ENCODE measurements around the gene ADCY3.

The ADCY3 gene

DNA sequence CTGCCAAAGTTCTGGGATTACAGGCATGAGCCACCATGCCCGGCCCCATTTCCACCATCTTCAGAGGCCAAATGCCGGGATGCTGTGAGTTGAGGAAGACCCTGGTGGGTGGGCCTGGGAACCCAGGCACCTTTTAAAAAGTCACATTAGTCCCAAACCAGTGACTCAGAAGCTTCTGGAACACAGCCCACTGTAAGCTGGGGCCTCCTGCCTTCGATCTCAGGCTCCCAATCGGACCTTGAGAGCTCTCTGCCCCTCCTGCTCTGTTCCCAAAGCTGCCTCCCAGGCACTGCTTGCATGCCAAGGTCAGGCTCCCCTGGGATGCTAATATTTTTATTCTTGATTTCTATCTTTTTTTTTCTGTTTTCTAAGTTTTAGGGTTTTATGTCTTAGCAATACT, 4.2 kb downstream of the ADCY3 start:
- FAIRE-seq (no peak), DNase-seq (ENCODE audit: insufficient read length, low spot score) (no peak)
- TF ChIP-seq, protein P1, sequence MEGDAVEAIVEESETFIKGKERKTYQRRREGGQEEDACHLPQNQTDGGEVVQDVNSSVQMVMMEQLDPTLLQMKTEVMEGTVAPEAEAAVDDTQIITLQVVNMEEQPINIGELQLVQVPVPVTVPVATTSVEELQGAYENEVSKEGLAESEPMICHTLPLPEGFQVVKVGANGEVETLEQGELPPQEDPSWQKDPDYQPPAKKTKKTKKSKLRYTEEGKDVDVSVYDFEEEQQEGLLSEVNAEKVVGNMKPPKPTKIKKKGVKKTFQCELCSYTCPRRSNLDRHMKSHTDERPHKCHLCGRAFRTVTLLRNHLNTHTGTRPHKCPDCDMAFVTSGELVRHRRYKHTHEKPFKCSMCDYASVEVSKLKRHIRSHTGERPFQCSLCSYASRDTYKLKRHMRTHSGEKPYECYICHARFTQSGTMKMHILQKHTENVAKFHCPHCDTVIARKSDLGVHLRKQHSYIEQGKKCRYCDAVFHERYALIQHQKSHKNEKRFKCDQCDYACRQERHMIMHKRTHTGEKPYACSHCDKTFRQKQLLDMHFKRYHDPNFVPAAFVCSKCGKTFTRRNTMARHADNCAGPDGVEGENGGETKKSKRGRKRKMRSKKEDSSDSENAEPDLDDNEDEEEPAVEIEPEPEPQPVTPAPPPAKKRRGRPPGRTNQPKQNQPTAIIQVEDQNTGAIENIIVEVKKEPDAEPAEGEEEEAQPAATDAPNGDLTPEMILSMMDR (IDR thresholded peaks at IDR 0.05; ENCODE audit: insufficient read depth, missing control alignments) = no peak

DNA sequence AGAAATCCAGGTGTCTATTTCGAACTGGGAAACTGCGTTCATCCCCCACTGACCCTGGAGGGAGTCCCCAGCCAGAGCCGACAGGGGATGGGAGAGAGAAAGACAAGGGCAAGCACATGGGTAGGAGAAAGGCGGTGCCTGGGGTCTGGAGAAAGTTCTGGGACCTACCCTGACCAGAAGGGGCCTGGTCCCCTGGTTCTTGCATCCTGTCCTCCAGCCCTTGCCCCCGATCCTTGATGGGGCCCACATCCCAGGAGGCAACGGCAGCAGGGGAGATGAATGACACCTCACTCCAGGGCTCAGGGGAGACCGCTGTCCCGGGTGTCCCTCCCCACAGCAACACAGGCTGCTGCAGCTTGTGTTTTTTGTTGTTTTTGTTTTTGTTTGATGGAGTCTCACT, 4.9 kb downstream of the ADCY3 start:
- DNase-seq (ENCODE audit: insufficient read length, low spot score) (no peak), FAIRE-seq (no peak)
- TF ChIP-seq, protein P1 (IDR thresholded peaks at IDR 0.05; ENCODE audit: insufficient read depth, missing control alignments) = no peak

DNA sequence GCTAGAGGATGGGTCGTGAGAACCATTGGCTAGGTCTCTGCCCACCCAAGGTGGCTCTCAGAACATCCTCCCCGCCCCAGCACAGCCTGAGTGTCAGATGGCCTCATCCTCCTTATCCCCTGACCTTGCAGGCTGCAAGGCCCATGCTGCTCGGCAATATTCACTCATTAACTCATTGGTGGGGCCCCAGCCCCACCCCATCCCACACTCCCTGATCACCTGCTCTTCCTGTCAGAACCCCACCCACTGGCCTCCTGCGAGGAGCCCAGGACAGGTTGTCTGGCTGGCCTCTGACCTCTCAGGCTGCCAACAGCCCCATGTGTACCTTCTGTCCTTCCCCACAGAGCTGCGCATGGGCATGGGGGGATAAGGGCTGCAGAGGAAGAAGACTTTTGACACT, 5.3 kb downstream of the ADCY3 start:
- DNase-seq (ENCODE audit: insufficient read length, low spot score) (no peak), FAIRE-seq (no peak)
- TF ChIP-seq, protein P1 (IDR thresholded peaks at IDR 0.05; ENCODE audit: insufficient read depth, missing control alignments) = no peak

DNA sequence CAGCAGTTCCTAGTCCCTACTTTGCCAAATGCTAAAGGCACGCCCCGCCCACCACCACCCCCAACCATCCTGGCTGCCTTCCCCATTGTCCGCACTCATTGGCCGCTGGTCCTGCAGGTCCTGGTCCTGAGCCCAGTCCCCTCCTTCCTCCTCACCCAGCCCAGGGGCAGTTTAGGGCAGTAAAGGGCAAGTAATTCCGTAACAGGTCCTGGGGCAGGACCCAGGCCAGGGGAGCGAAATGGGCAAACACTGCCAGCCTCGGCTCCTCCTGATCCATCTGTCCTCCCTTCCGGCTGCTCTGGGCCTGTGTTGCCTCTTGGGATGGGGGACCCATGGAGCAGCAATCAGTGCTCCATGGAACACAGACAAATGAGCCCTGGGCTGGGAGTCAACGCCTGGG, 6.1 kb downstream of the ADCY3 start:
- FAIRE-seq (no peak), DNase-seq (ENCODE audit: insufficient read length, low spot score) (no peak)
- TF ChIP-seq, protein P1 (IDR thresholded peaks at IDR 0.05; ENCODE audit: insufficient read depth, missing control alignments) = no peak

DNA sequence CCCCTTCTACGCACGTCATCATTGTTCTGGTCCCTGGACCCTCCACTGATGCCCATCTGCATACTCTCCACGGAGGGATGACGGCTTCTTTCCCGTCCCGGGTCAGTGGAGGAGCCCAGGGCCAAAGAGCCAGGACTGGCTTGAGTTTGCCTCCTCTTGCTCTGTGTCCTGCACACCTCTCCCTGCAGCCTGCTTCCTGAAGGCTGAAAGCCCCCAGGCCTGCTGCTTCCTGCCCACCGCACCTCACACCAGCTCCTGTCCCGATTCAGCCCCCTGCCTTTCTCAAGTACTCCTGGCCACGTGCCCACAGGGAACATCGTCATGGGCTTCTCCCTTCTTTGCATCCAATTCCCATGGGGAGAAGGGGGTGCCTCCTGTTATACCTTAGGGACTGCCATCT, 7.1 kb downstream of the ADCY3 start:
- no peak for DNase-seq (ENCODE audit: insufficient read length, low spot score)
- TF ChIP-seq, protein P1 (IDR thresholded peaks at IDR 0.05; ENCODE audit: insufficient read depth, missing control alignments) = no peak
- FAIRE-seq = no peak

DNA sequence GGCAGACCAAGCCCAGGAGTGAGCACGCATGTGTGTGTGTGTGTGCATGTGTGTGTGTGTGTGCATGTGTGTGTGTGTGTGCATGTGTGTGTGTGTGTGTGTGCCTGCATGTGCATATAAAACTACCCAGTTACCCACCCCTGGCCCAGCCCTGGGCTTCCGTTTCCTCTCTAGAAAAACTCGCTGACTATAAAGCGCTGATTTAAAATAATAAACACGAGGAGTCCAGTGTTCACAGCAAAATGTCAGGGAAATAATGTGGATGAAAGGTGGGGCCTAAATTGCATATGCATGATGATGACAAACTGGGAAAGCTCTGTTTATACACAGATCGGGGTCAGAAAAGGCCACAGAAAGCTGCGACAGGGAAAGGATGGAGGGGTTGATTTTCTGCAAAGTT, 7.5 kb downstream of the ADCY3 start:
- no peak for DNase-seq (ENCODE audit: insufficient read length, low spot score)
- no peak for FAIRE-seq
- TF ChIP-seq, protein P1 (IDR thresholded peaks at IDR 0.05; ENCODE audit: insufficient read depth, missing control alignments) = no peak

DNA sequence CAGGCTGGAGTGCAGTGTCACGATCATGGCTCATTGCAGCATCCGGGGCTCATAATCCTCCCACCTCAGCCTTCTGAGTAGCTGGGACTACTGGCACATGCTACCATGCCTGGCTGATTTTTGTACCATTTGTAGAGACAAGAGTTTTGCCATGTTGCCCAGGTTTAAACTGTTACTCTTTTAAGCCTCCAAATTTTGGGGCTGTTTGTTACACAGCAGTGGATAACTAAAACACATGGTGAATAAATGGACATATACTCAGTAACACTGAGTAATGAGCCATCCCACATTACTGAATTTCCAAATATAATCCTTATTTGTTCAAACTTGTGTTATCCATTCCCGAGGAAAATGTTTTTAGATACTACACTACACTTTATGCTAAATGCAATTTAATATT, 9.8 kb downstream of the ADCY3 start:
- FAIRE-seq = no peak
- DNase-seq (ENCODE audit: insufficient read length, low spot score) = no peak
- TF ChIP-seq, protein P1 (IDR thresholded peaks at IDR 0.05; ENCODE audit: insufficient read depth, missing control alignments) = no peak

Measured in D721Med (cell line).